Thyroid gland (tissue), 4 donors: ENCODE data around the gene ZNF841.

Experiments
- CTCF ChIP-seq, 6 experiments: fragments of 200-600 bp in 3 of 6; fragments of 450-650 bp in 3 of 6; sonication (generic) in 3 of 6; IDR thresholded peaks; one replicate each; pipeline ENCODE4 v1.5.1; 2016 to 2019; ENCODE audit warnings: antibody characterized with exemption in 6 of 6, mild to moderate bottlenecking in 2 of 6, inconsistent platforms in 1 of 6, moderate library complexity in 1 of 6
- POLR2A ChIP-seq, 2 donors: fragments of 450-650 bp; IDR thresholded peaks; one replicate each; pipeline ENCODE4 v1.6.1; 2017; ENCODE audit warnings: antibody characterized with exemption in 2 of 2, mild to moderate bottlenecking in 2 of 2, moderate library complexity in 1 of 2

- TF ChIP-seq CTCF (IDR thresholded peaks at IDR 0.05) (no peak), POLR2A (IDR thresholded peaks at IDR 0.05) (no peak)
These were observed 56.4 kb downstream of the ZNF841 start for GRCh38 chr19:52039169-52039568.
